DOHH2 (cell line): ENCODE measurements around the gene TSPAN33.

Source experiments
- H3F3A ChIP-seq: fragments of 200-600 bp; sonication (generic), shearing (Covaris generic); 2 replicates; pipeline ENCODE4 v1.6.0; 2016; ENCODE audit warnings: antibody characterized with exemption, mild to moderate bottlenecking; ENCODE audit not compliant: control insufficient read depth, insufficient read depth
- H3K27ac ChIP-seq: fragments of 200-600 bp; sonication (generic); 2 replicates; pipeline ENCODE4 v1.5.1; 2014; ENCODE audit warnings: low read depth, mild to moderate bottlenecking, low read length, moderate library complexity
- H3K27me3 ChIP-seq: fragments of 200-600 bp; sonication (generic); 2 replicates; pipeline ENCODE4 v1.6.1; 2014; ENCODE audit warnings: mild to moderate bottlenecking, low read length, mixed read lengths; ENCODE audit not compliant: control insufficient read depth
- H3K36me3 ChIP-seq: fragments of 200-600 bp; sonication (generic); 2 replicates; pipeline ENCODE4 v1.6.1; 2014; ENCODE audit warnings: mild to moderate bottlenecking, low read length, moderate library complexity, mixed read lengths; ENCODE audit not compliant: control insufficient read depth
- H3K4me1 ChIP-seq: fragments of 200-600 bp; sonication (generic); 2 replicates; pipeline ENCODE4 v1.6.1; 2014; ENCODE audit warnings: mild to moderate bottlenecking, low read length, mixed read lengths; ENCODE audit not compliant: control insufficient read depth
- H3K4me2 ChIP-seq: fragments of 200-600 bp; sonication (generic); 2 replicates; pipeline ENCODE4 v1.6.0; 2014; ENCODE audit warnings: mild to moderate bottlenecking, low read length, moderate library complexity
- H3K4me3 ChIP-seq: fragments of 200-600 bp; sonication (generic); 2 replicates; pipeline ENCODE4 v1.5.1; 2014; ENCODE audit warnings: mild to moderate bottlenecking, low read length, mixed read lengths
- H3K79me2 ChIP-seq: fragments of 200-600 bp; sonication (generic); 2 replicates; pipeline ENCODE4 v1.6.1; 2014; ENCODE audit warnings: mild to moderate bottlenecking, low read length, mixed read lengths; ENCODE audit not compliant: control insufficient read depth
- H3K9me2 ChIP-seq: fragments of 200-600 bp; sonication (generic); replicated peaks from 2 replicates; pipeline ENCODE4 v1.6.1; 2014; ENCODE audit warnings: mild to moderate bottlenecking, low read length, mixed read lengths; ENCODE audit not compliant: control insufficient read depth
- H3K9me3 ChIP-seq: fragments of 200-600 bp; sonication (generic); 2 replicates; pipeline ENCODE4 v1.6.1; 2014; ENCODE audit warnings: antibody characterized with exemption, low read length, mixed read lengths; ENCODE audit not compliant: control insufficient read depth, insufficient read depth
- H4K20me1 ChIP-seq: fragments of 200-600 bp; sonication (generic); 2 replicates; pipeline ENCODE4 v1.6.0; 2014; ENCODE audit warnings: low read depth, mild to moderate bottlenecking, antibody characterized with exemption, low read length, moderate library complexity; ENCODE audit not compliant: control insufficient read depth, insufficient read depth
- CTCF ChIP-seq: fragments of 200-600 bp; sonication (generic); IDR thresholded peaks from one replicate; pipeline ENCODE4 v1.5.1; 2014; ENCODE audit warnings: antibody characterized with exemption, mild to moderate bottlenecking, low read depth, low read length; ENCODE audit not compliant: poor library complexity, severe bottlenecking
- EZH2phosphoT487 ChIP-seq: fragments of 200-600 bp; sonication (generic); IDR thresholded peaks from 2 replicates; pipeline ENCODE4 v1.6.1; 2017; ENCODE audit warnings: borderline replicate concordance, mild to moderate bottlenecking, antibody characterized with exemption, low read length, moderate library complexity, mixed read lengths

The TSPAN33 gene

GRCh38 chr7:129126314-129126713, 18.2 kb upstream of the TSPAN33 start:
- Histone ChIP-seq H3K36me3 (no peaks in the 10 kb centered on the region), H3K27ac (no peak overlapping the region), H3K9me2 (no peaks in the 10 kb centered on the region), H3K79me2 (no peaks in the 10 kb centered on the region), H3K4me2 (no peak overlapping the region), H3K4me3 (no peak overlapping the region), H4K20me1 (no peaks in the 10 kb centered on the region), H3K27me3 (no peaks in the 10 kb centered on the region), H3K4me1 (peaks cover 20% of the 10 kb centered on the region), H3K9me3 (peaks cover 9% of the 10 kb centered on the region), H3F3A (peaks cover 3% of the 10 kb centered on the region; the same call in 1 of the 2 replicates)
- TF ChIP-seq CTCF (no peak), EZH2phosphoT487 (no peak)

GRCh38 chr7:129127154-129127553, 17.4 kb upstream of the TSPAN33 start:
- H4K20me1 ChIP-seq: no peaks in the 10 kb centered on the region
- no peak overlapping the region for H3K4me3 ChIP-seq
- H3K36me3 ChIP-seq: no peaks in the 10 kb centered on the region
- H3K27me3 ChIP-seq: no peaks in the 10 kb centered on the region
- peaks cover 3% of the 10 kb centered on the region; the same call in 1 of the 2 replicates for H3F3A ChIP-seq
- H3K27ac ChIP-seq: no peak overlapping the region
- TF ChIP-seq CTCF (no peak), EZH2phosphoT487 (no peak)
- no peaks in the 10 kb centered on the region for H3K9me2 ChIP-seq
- no peaks in the 10 kb centered on the region for H3K79me2 ChIP-seq
- peaks cover under 1% of the 10 kb centered on the region; the same call in 1 of the 2 replicates for H3K9me3 ChIP-seq
- peaks cover 15% of the 10 kb centered on the region for H3K4me1 ChIP-seq
- no peak overlapping the region for H3K4me2 ChIP-seq

- Histone ChIP-seq H3K27me3 (no peaks in the 10 kb centered on the region), H3K9me3 (no peaks in the 10 kb centered on the region), H3K9me2 (no peaks in the 10 kb centered on the region), H3K4me1 (peaks cover 10% of the 10 kb centered on the region), H3K4me3 (no peak overlapping the region), H3K36me3 (no peaks in the 10 kb centered on the region), H3K27ac (no peak overlapping the region), H4K20me1 (no peaks in the 10 kb centered on the region), H3F3A (peaks cover 3% of the 10 kb centered on the region; the same call in 1 of the 2 replicates), H3K4me2 (no peak overlapping the region), H3K79me2 (no peaks in the 10 kb centered on the region)
- TF ChIP-seq CTCF: no peak
- no peak for TF ChIP-seq EZH2phosphoT487
Observed at GRCh38 chr7:129127601-129128000, 16.9 kb upstream of the TSPAN33 start.
